K562 (cell line): ENCODE data around the gene MC1R. TPM values are rescaled to one million over a fixed set of nuclear protein-coding genes. Genes with fewer than 3 reads are reported as not detected.

ENCODE experiments used
- ATAC-seq: fragments of 200-7000 bp; cut with Tn5 transposase; 3 replicates; pipeline ENCODE4 v1.9.1; 2020; ENCODE audit warnings: moderate library complexity
- BruUV-seq: library from RNA; stranded (reverse); fragments of 400-500 nt; replicated peaks from 2 replicates; lab custom pipeline; 2021; lab: Mats Ljungman, UMichigan
- CTCF ChIA-PET: fragments of 300-600 bp; formaldehyde crosslinking; extraction: SDS; loops from one replicate; lab custom pipeline; 2021; ENCODE audit warnings: low intra/inter-chr PET ratio; lab: Yijun Ruan, JAX
- POLR2A ChIA-PET: fragments of 300-600, 350-650 bp; sonication (Branson Sonifier 250); formaldehyde crosslinking; extraction: SDS; loops from one replicate; lab custom pipeline; 2021; ENCODE audit warnings: antibody characterized with exemption, inconsistent platforms; lab: Yijun Ruan, JAX
- DNase-seq, 4 experiments: peaks; one replicate each; pipeline versions ENCODE4 v3.0.0 to v3.0.0-alpha.2; 2011 to 2018; ENCODE audit warnings: low spot score in 3 of 4, mixed read lengths in 3 of 4; ENCODE audit errors: extremely low read depth in 1 of 4
- FAIRE-seq: peaks from 2 replicates; lab custom pipeline; 2011; peaks lifted over from hg19 to GRCh38; lab: Jason Lieb, UNC
- H2AFZ ChIP-seq: 2 replicates; pipeline ENCODE4 v1.6.0; 2011; ENCODE audit warnings: low read depth, low read length, control low read depth, inconsistent platforms
- H3K27ac ChIP-seq: fragments of 200-600 bp; 3 replicates; pipeline ENCODE4 v1.8.0; 2011; ENCODE audit warnings: low read depth, mild to moderate bottlenecking, control low read depth, inconsistent platforms, low read length, moderate library complexity, mixed read lengths; ENCODE audit errors: extremely low read depth
- H3K27me3 ChIP-seq, 2 experiments: fragments of 300-600 bp in 1 of 2; 2 replicates in 1 of 2; 3 replicates in 1 of 2; pipeline versions ENCODE4 v1.6.0 to v1.8.0; 2011; ENCODE audit warnings: inconsistent platforms in 2 of 2, low read length in 2 of 2, mild to moderate bottlenecking in 1 of 2, mixed read lengths in 1 of 2, moderate library complexity in 1 of 2; ENCODE audit not compliant: control insufficient read depth in 2 of 2, insufficient read depth in 2 of 2
- H3K36me3 ChIP-seq: fragments of 300-600 bp; 3 replicates; pipeline ENCODE4 v1.8.0; 2011; ENCODE audit warnings: mild to moderate bottlenecking, low read length, inconsistent platforms; ENCODE audit not compliant: control insufficient read depth, insufficient read depth
- H3K4me1 ChIP-seq, 2 experiments: fragments of 200-600 bp in 1 of 2; replicated peaks in 1 of 2; 2 replicates in 1 of 2; 3 replicates in 1 of 2; pipeline versions ENCODE4 v1.5.1 to v1.8.0; 2011; ENCODE audit warnings: inconsistent platforms in 2 of 2, low read length in 2 of 2, mild to moderate bottlenecking in 1 of 2, mixed read lengths in 1 of 2, moderate library complexity in 1 of 2; ENCODE audit not compliant: control insufficient read depth in 2 of 2, insufficient read depth in 2 of 2
- H3K4me2 ChIP-seq: 2 replicates; pipeline ENCODE4 v1.6.1; 2011; ENCODE audit warnings: low read length, control low read depth, inconsistent platforms, mixed read lengths; ENCODE audit not compliant: insufficient read depth
- H3K4me3 ChIP-seq: fragments of 200-600 bp; sonication (generic), shearing (Covaris generic); 2 replicates; pipeline ENCODE4 v1.5.1; 2016; ENCODE audit warnings: control low read depth, inconsistent platforms
- H3K79me2 ChIP-seq: fragments of 200-600 bp; 3 replicates; pipeline ENCODE4 v1.8.0; 2011; ENCODE audit warnings: low read length, inconsistent platforms; ENCODE audit not compliant: control insufficient read depth, insufficient read depth
- H3K9ac ChIP-seq, 2 experiments: 2 replicates each; pipeline versions ENCODE4 v1.6.0 to v1.6.1; 2011; ENCODE audit warnings: low read depth in 2 of 2, low read length in 2 of 2, control low read depth in 1 of 2, inconsistent platforms in 1 of 2, mild to moderate bottlenecking in 1 of 2, mixed read lengths in 1 of 2; ENCODE audit not compliant: insufficient read depth in 1 of 2
- H3K9me1 ChIP-seq: one replicate; pipeline ENCODE4 v1.6.0; 2011; ENCODE audit warnings: inconsistent platforms, mild to moderate bottlenecking, low read length, moderate library complexity; ENCODE audit not compliant: control insufficient read depth, insufficient read depth
- H3K9me3 ChIP-seq: replicated peaks from 2 replicates; pipeline ENCODE4 v1.5.1; 2011; ENCODE audit warnings: low read depth, low read length, inconsistent platforms; ENCODE audit not compliant: control insufficient read depth, insufficient read depth
- H4K20me1 ChIP-seq: replicated peaks from 2 replicates; pipeline ENCODE4 v1.6.1; 2011; ENCODE audit warnings: low read length, inconsistent platforms, mixed read lengths; ENCODE audit not compliant: control insufficient read depth, insufficient read depth
- FOS ChIP-seq: IDR thresholded peaks from 3 replicates; pipeline ENCODE4 v1.6.1; 2011; ENCODE audit not compliant: insufficient read length; ENCODE audit errors: extremely low read depth
- HDAC8 ChIP-seq: fragments of 450-650 bp; IDR thresholded peaks from 2 replicates; pipeline ENCODE4 v1.6.1; 2016; ENCODE audit warnings: mild to moderate bottlenecking, missing genetic modification characterization, moderate library complexity, missing compliant biosample characterization
- STAT6 ChIP-seq: sonication (generic); formaldehyde crosslinking; IDR thresholded peaks from 2 replicates; pipeline ENCODE4 v1.8.1; 2023; ENCODE audit warnings: mild to moderate bottlenecking, missing genetic modification reagents
- ZKSCAN1 ChIP-seq: fragments of 150-350 bp; IDR thresholded peaks from 2 replicates; pipeline ENCODE4 v1.6.1; 2016; ENCODE audit warnings: low read depth, low read length
- WGBS: fragments of 100-300 bp; shearing (Covaris generic); methylation state at CpG from one replicate; pipeline ENCODE4 v1.1.6; 2016; ENCODE audit warnings: low coverage, mixed read lengths; ENCODE audit not compliant: insufficient coverage; ENCODE audit errors: missing lambda C conversion rate; 5-methylcytosine and 5-hydroxymethylcytosine counted together
- in situ Hi-C: fragments of 300-500 bp; cut with MboI; formaldehyde crosslinking; loops from 4 replicates; pipeline ENCODE4 v1.15.0; 2018; ENCODE audit warnings: inconsistent platforms, mixed read lengths
- intact Hi-C: fragments of 100-400 bp; cut with micrococcal nuclease; formaldehyde crosslinking; loops from 2 replicates; pipeline ENCODE4 v1.14.2; 2022
- polyA plus RNA-seq, 8 experiments: library from polyadenylated mRNA; depleted of rRNA in 4 of 8; stranded (reverse) in 5 of 8; unstranded in 3 of 8; fragments of >200 nt; fragmentation: Nextera tagmentation in 2 of 8; fragmentation: Illumina TruSeq in 1 of 8; extraction: Ambion mirVana in 2 of 8; extraction: Trizol in 1 of 8; gene quantifications; 2 replicates each; pipeline versions ENCODE4 v1.2.1 to v1.2.3, GENCODE V29; 2011 to 2014; ENCODE audit warnings: inconsistent platforms in 1 of 8, missing spikeins in 1 of 8
- total RNA-seq, 7 experiments: library from RNA; depleted of rRNA in 6 of 7; stranded (reverse); fragments of >200 nt in 6 of 7; fragmentation: Illumina TruSeq in 2 of 7; extraction: Trizol in 2 of 7; gene quantifications; 2 replicates each; pipeline versions ENCODE4 v1.2.1 to v1.2.3, GENCODE V29; 2011 to 2021; ENCODE audit warnings: low replicate concordance in 1 of 7

Gene MC1R
- total and polyA plus RNA-seq, 9 of the 15 experiments (the other 6 are each of a cell fraction or from before 2014, with no cell fraction given) = 0.14 to 5.3 (median 2.5) TPM; not detected in 1

- 88% methylated on average over 15 of the region's 15 CpGs for WGBS
- Histone ChIP-seq H3K4me1 (peaks cover 0 to 26% of the 10 kb centered on the region in 2 experiments; a peak in 3 of 5 replicates), H2AFZ (no peak overlapping the region), H3K4me2 (no peak overlapping the region), H4K20me1 (no peaks in the 10 kb centered on the region), H3K9me1 (peaks cover 3% of the 10 kb centered on the region), H3K27me3 (no peaks in the 10 kb centered on the region), H3K9ac (peak overlapping the region in 1 of 2 experiments; percentile 2; a peak in 1 of 4 replicates), H3K79me2 (peaks cover 4% of the 10 kb centered on the region), H3K27ac (no peak overlapping the region), H3K36me3 (peaks cover 53% of the 10 kb centered on the region), H3K9me3 (no peaks in the 10 kb centered on the region), H3K4me3 (no peak overlapping the region)
- intact Hi-C loops (no loop called here), in situ Hi-C loops (no loop called here)
- FAIRE-seq = no peak
- no peak for ATAC-seq
- TF ChIP-seq STAT6 (CRISPR knock-in tag) = no peak
- TF ChIP-seq FOS = no peak
- TF ChIP-seq ZKSCAN1 = peak; percentile 88
- TF ChIP-seq HDAC8 = no peak
- DNase-seq = no peak
- ChIA-PET POLR2A (interaction anchor here (0.6 to 2.4 kb wide), 4 partner anchors 9 to 79 kb away, joined by 3 to 11 read pairs (median 7); no protein-coding TSS in a partner anchor), CTCF (no interaction called here)
- BruUV-seq = no TSS peak
Observed at GRCh38 chr16:89954462-89954861, 35.8 kb downstream of the MC1R start.
